ENCODE measurements around the gene LYSET.

- TF ChIP-seq CTCF (conservative IDR thresholded peaks at IDR 0.05 in 1 of 2, IDR thresholded peaks at IDR 0.05 in 1 of 2; ENCODE audit: low read depth in 1 of 2, low read length in 2 of 2) (no peak), EZH2 (IDR thresholded peaks at IDR 0.05; ENCODE audit: low read length, missing control alignments) (no peak)
These were observed 29.4 kb upstream of the LYSET start for GRCh38 chr14:93155667-93156066.
